Measurements from ENCODE around the gene PPP1R7. TPM values are rescaled to one million over a fixed set of nuclear protein-coding genes. Genes with fewer than 3 reads are reported as not detected.

Gene PPP1R7
- total RNA-seq, 1 donor from 2014 or later: 60.7 TPM

DNA sequence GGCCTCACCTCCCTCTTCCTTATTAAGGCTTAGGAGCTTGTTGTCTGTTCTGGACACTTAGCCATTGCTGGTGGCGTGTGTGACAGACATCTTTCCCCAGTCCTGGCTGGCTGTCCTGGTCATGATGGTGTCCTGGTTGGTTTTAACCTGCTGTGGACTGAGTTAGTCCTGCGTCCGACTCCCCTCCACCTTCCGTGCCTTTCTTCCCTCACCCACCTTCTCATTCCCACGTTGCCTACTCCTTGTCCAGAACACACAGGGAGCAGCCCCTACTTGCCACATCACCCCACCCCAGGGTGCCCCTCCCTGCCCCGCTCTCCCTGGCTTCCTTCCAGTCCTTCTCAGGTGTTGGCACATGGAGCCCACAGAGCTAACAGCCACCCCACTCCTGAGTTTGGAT lies 47.7 kb downstream of the PPP1R7 start:
- no peak for DNase-seq
- intact Hi-C loops (cut with DNase I): no loop called here
- Histone ChIP-seq H3K27ac (no peak overlapping the region), H3K4me1 (no peaks in the 10 kb centered on the region), H3K27me3 (no peaks in the 10 kb centered on the region), H3K9me3 (no peaks in the 10 kb centered on the region), H3K4me3 (no peak overlapping the region), H3K36me3 (no peaks in the 10 kb centered on the region)
- ATAC-seq: no peak
- TF ChIP-seq, protein P1, sequence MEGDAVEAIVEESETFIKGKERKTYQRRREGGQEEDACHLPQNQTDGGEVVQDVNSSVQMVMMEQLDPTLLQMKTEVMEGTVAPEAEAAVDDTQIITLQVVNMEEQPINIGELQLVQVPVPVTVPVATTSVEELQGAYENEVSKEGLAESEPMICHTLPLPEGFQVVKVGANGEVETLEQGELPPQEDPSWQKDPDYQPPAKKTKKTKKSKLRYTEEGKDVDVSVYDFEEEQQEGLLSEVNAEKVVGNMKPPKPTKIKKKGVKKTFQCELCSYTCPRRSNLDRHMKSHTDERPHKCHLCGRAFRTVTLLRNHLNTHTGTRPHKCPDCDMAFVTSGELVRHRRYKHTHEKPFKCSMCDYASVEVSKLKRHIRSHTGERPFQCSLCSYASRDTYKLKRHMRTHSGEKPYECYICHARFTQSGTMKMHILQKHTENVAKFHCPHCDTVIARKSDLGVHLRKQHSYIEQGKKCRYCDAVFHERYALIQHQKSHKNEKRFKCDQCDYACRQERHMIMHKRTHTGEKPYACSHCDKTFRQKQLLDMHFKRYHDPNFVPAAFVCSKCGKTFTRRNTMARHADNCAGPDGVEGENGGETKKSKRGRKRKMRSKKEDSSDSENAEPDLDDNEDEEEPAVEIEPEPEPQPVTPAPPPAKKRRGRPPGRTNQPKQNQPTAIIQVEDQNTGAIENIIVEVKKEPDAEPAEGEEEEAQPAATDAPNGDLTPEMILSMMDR (IDR thresholded peaks at IDR 0.05): no peak

DNA sequence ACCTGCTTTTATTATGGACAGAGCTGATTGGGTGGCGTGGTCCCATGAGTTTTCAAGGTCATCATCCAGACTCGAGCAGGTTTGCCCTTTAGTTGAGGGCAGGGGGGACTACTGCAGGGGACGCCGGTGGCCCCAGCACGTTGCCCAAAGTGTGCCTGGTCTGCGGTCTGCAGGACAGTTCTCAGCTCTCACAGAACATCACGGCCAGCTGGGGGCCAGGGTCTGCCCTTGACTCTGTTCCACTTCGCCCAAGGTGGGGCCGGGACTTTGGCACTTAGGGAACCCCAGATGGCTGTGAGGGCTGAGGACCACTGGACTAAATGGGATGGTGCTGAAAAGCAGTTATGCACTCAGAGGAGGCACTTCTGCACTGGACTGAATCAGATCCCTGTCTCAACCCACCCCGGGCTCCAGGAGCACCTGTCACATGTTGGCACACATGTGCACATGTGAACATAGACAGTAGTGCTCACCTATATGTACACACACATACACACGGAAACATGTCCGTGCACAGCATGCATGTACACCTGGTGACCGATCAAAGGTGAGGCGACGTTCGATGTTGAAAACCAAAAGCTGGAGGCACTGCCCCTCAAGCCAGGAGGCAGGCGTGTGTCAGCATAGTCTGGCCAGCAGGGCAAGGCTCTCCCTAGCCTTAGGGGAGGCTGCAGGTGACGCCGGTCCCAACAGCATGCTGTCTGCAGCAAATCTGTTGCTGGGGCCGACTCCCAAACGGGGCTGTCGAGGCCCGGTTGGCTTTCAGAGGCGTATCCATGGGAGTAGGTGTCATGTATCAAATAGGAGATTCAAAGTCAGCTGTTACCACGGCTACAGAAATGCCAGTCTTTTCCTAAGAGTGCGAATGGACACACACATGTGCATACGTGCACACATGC lies 48.4 kb downstream of the PPP1R7 start:
- no peaks in the 10 kb centered on the region for H3K4me1 ChIP-seq
- H3K4me3 ChIP-seq: no peak overlapping the region
- ATAC-seq (no peak), DNase-seq (no peak)
- intact Hi-C loops (cut with DNase I): no loop called here
- TF ChIP-seq, protein P1 (IDR thresholded peaks at IDR 0.05): no peak
- H3K36me3 ChIP-seq: no peaks in the 10 kb centered on the region
- H3K27me3 ChIP-seq: no peaks in the 10 kb centered on the region
- no peak overlapping the region for H3K27ac ChIP-seq
- H3K9me3 ChIP-seq: no peaks in the 10 kb centered on the region

GRCh38 chr2:241199286-241199685 lies 49.0 kb downstream of the PPP1R7 start:
- ATAC-seq (no peak), DNase-seq (no peak)
- Histone ChIP-seq H3K4me3 (no peak overlapping the region), H3K27ac (no peak overlapping the region), H3K9me3 (no peaks in the 10 kb centered on the region), H3K27me3 (no peaks in the 10 kb centered on the region), H3K36me3 (no peaks in the 10 kb centered on the region), H3K4me1 (no peaks in the 10 kb centered on the region)
- TF ChIP-seq, protein P1 (IDR thresholded peaks at IDR 0.05): no peak
- intact Hi-C loops (cut with DNase I): no loop called here

- TF ChIP-seq, protein P1 (IDR thresholded peaks at IDR 0.05): no peak
- H3K27me3 ChIP-seq: no peaks in the 10 kb centered on the region
- intact Hi-C loops (cut with DNase I): no loop called here
- no peak overlapping the region for H3K27ac ChIP-seq
- H3K4me3 ChIP-seq: no peak overlapping the region
- ATAC-seq (no peak), DNase-seq (no peak)
- H3K4me1 ChIP-seq: no peaks in the 10 kb centered on the region
- H3K36me3 ChIP-seq: no peaks in the 10 kb centered on the region
- no peaks in the 10 kb centered on the region for H3K9me3 ChIP-seq
These were observed 49.9 kb downstream of the PPP1R7 start for GRCh38 chr2:241199897-241200821.

- H3K36me3 ChIP-seq: no peaks in the 10 kb centered on the region
- ATAC-seq (no peak), DNase-seq (no peak)
- no peaks in the 10 kb centered on the region for H3K9me3 ChIP-seq
- H3K4me1 ChIP-seq: no peaks in the 10 kb centered on the region
- TF ChIP-seq, protein P1 (IDR thresholded peaks at IDR 0.05): no peak
- intact Hi-C loops (cut with DNase I): no loop called here
- no peaks in the 10 kb centered on the region for H3K27me3 ChIP-seq
- no peak overlapping the region for H3K4me3 ChIP-seq
- H3K27ac ChIP-seq: no peak overlapping the region
These were observed 50.6 kb downstream of the PPP1R7 start for GRCh38 chr2:241200822-241201395.

All from upper lobe of right lung (tissue), 1 donor.